IMR-90 (cell line): ENCODE data around the gene CEBPZ. TPM values are rescaled to one million over a fixed set of nuclear protein-coding genes. Genes with fewer than 3 reads are reported as not detected.

Experiments used
- ATAC-seq: fragments of 200-7000 bp; cut with Tn5 transposase; 2 replicates; pipeline ENCODE4 v1.9.1; 2020; ENCODE audit warnings: low read depth, mild to moderate bottlenecking, moderate library complexity
- BruUV-seq: library from RNA; stranded (reverse); fragments of 400-500 nt; replicated peaks from 2 replicates; lab custom pipeline; 2021; lab: Mats Ljungman, UMichigan
- CTCF ChIA-PET: fragments of 300-600 bp; formaldehyde crosslinking; extraction: SDS; loops from one replicate; lab custom pipeline; 2021; ENCODE audit warnings: antibody characterized with exemption; lab: Yijun Ruan, JAX
- POLR2A ChIA-PET: fragments of 300-600 bp; sonication (Branson Sonifier 250); formaldehyde crosslinking; loops from one replicate; lab custom pipeline; 2022; ENCODE audit warnings: antibody characterized with exemption; ENCODE audit not compliant: unreplicated experiment; lab: Charles Lee
- DNase-seq: peaks from one replicate; pipeline ENCODE4 v3.0.0; 2013
- H2AFZ ChIP-seq: replicated peaks from 2 replicates; pipeline ENCODE3; 2013; ENCODE audit warnings: low read length, mild to moderate bottlenecking; ENCODE audit not compliant: poor library complexity
- H2AK5ac ChIP-seq: 2 replicates; pipeline ENCODE4 v1.6.1; 2013; ENCODE audit warnings: low read depth, low read length, inconsistent platforms
- H2AK9ac ChIP-seq: replicated peaks from 2 replicates; pipeline ENCODE3; 2013; ENCODE audit warnings: mild to moderate bottlenecking, low read depth, low read length, moderate library complexity; ENCODE audit not compliant: poor library complexity
- H2BK120ac ChIP-seq: 2 replicates; pipeline ENCODE4 v1.6.1; 2013; ENCODE audit warnings: low read depth, low read length, inconsistent platforms
- H2BK15ac ChIP-seq: 3 replicates; pipeline ENCODE4 v1.6.1; 2013; ENCODE audit warnings: low read depth, low read length, inconsistent platforms
- H2BK20ac ChIP-seq: 2 replicates; pipeline ENCODE4 v1.6.1; 2013; ENCODE audit warnings: low read depth, mild to moderate bottlenecking, inconsistent platforms, low read length, moderate library complexity
- H2BK5ac ChIP-seq: 2 replicates; pipeline ENCODE4 v1.6.1; 2013; ENCODE audit warnings: mild to moderate bottlenecking, low read depth, low read length, inconsistent platforms; ENCODE audit not compliant: poor library complexity, severe bottlenecking
- H3K14ac ChIP-seq: replicated peaks from 2 replicates; pipeline ENCODE4 v1.6.1; 2013; ENCODE audit warnings: low read depth, low read length, inconsistent platforms
- H3K18ac ChIP-seq: 2 replicates; pipeline ENCODE4 v1.6.1; 2013; ENCODE audit warnings: low read depth, low read length, control low read depth
- H3K23ac ChIP-seq: 2 replicates; pipeline ENCODE4 v1.6.1; 2013; ENCODE audit warnings: low read depth, low read length, inconsistent platforms
- H3K27ac ChIP-seq: 2 replicates; pipeline ENCODE4 v1.5.1; 2013; ENCODE audit warnings: mild to moderate bottlenecking, control low read depth, low read length; ENCODE audit not compliant: insufficient read depth
- H3K27me3 ChIP-seq: 2 replicates; pipeline ENCODE4 v1.6.1; 2013; ENCODE audit warnings: low read length; ENCODE audit not compliant: control insufficient read depth, insufficient read depth
- H3K36me3 ChIP-seq: 2 replicates; pipeline ENCODE4 v1.6.1; 2013; ENCODE audit warnings: low read length, mixed read lengths; ENCODE audit not compliant: control insufficient read depth, insufficient read depth
- H3K4ac ChIP-seq: 2 replicates; pipeline ENCODE4 v1.6.1; 2013; ENCODE audit warnings: low read depth, low read length, inconsistent platforms
- H3K4me1 ChIP-seq: 2 replicates; pipeline ENCODE4 v1.6.1; 2013; ENCODE audit warnings: low read length, mixed read lengths; ENCODE audit not compliant: control insufficient read depth, insufficient read depth
- H3K4me2 ChIP-seq: 2 replicates; pipeline ENCODE4 v1.6.1; 2013; ENCODE audit warnings: low read depth, mild to moderate bottlenecking, control low read depth, low read length, moderate library complexity
- H3K4me3 ChIP-seq: 2 replicates; pipeline ENCODE4 v1.5.1; 2013; ENCODE audit warnings: low read depth, mild to moderate bottlenecking, control low read depth, low read length, moderate library complexity; ENCODE audit not compliant: insufficient read depth
- H3K56ac ChIP-seq: 2 replicates; pipeline ENCODE4 v1.6.1; 2013; ENCODE audit warnings: low read length, inconsistent platforms; ENCODE audit not compliant: insufficient read depth; ENCODE audit errors: extremely low read depth
- H3K79me1 ChIP-seq, 2 experiments: 2 replicates each; pipeline ENCODE4 v1.6.1; 2013; ENCODE audit warnings: low read length in 2 of 2, inconsistent platforms in 1 of 2, low read depth in 1 of 2
- H3K9ac ChIP-seq: 2 replicates; pipeline ENCODE4 v1.6.1; 2013; ENCODE audit warnings: low read depth, low read length, control low read depth
- H3K9me1 ChIP-seq: 2 replicates; pipeline ENCODE4 v1.6.1; 2013; ENCODE audit warnings: low read length, inconsistent platforms; ENCODE audit not compliant: insufficient read depth
- H3K9me3 ChIP-seq: 2 replicates; pipeline ENCODE4 v1.6.1; 2013; ENCODE audit warnings: low read length; ENCODE audit not compliant: control insufficient read depth, insufficient read depth
- H4K20me1 ChIP-seq: 2 replicates; pipeline ENCODE4 v1.6.1; 2013; ENCODE audit warnings: low read length, inconsistent platforms; ENCODE audit not compliant: insufficient read depth
- H4K5ac ChIP-seq: 2 replicates; pipeline ENCODE4 v1.6.1; 2013; ENCODE audit warnings: mild to moderate bottlenecking, low read depth, low read length, control low read depth
- H4K8ac ChIP-seq, 2 experiments: 2 replicates each; pipeline ENCODE4 v1.6.1; 2013; ENCODE audit warnings: low read depth in 2 of 2, low read length in 2 of 2, control low read depth in 1 of 2, inconsistent platforms in 1 of 2
- H4K91ac ChIP-seq: 2 replicates; pipeline ENCODE4 v1.6.1; 2013; ENCODE audit warnings: low read depth, low read length, inconsistent platforms; ENCODE audit not compliant: insufficient read depth
- BHLHE40 ChIP-seq: fragments of 150-350 bp; IDR thresholded peaks from 2 replicates; pipeline ENCODE4 v1.6.1; 2016; ENCODE audit warnings: mild to moderate bottlenecking, low read depth, low read length
- CEBPB ChIP-seq: IDR thresholded peaks from 2 replicates; pipeline ENCODE4 v1.6.1; 2012; ENCODE audit warnings: low read depth, low read length, improper control_type of control experiment
- CTCF ChIP-seq: conservative IDR thresholded peaks from 2 replicates; pipeline ENCODE4 v1.5.1; 2012; ENCODE audit warnings: mild to moderate bottlenecking, low read depth, low read length, improper control_type of control experiment
- FOS ChIP-seq: fragments of 150-350 bp; IDR thresholded peaks from 2 replicates; pipeline ENCODE4 v1.6.1; 2016; ENCODE audit warnings: low read depth, low read length
- MAFK ChIP-seq: IDR thresholded peaks from 2 replicates; pipeline ENCODE4 v1.6.1; 2012; ENCODE audit warnings: low read depth, low read length, improper control_type of control experiment
- NFE2L2 ChIP-seq: fragments of 150-350 bp; IDR thresholded peaks from 2 replicates; pipeline ENCODE4 v1.6.1; 2016; ENCODE audit warnings: low read depth, mild to moderate bottlenecking, low read length
- WGBS, 2 experiments: methylation state at CpG; one replicate each; pipeline versions ENCODE4 v1.1.5 to v1.1.7; 2013; ENCODE audit warnings: missing lambda C conversion rate in 2 of 2; ENCODE audit not compliant: insufficient read length in 1 of 2; ENCODE audit errors: extremely low coverage in 2 of 2; 5-methylcytosine and 5-hydroxymethylcytosine counted together
- dilution Hi-C: fragments of 300-500 bp; cut with HindIII; formaldehyde crosslinking; loops from one replicate; pipeline ENCODE4 v1.14.3; 2018; ENCODE audit warnings: low sequenced_read_pairs; ENCODE audit not compliant: unreplicated experiment
- in situ Hi-C: fragments of 300-500 bp; cut with MboI; formaldehyde crosslinking; loops from 3 replicates; pipeline ENCODE4 v1.14.3; 2019; ENCODE audit warnings: low sequenced_read_pairs, inconsistent platforms, mixed read lengths
- intact Hi-C: fragments of 100-400 bp; cut with micrococcal nuclease; formaldehyde crosslinking; loops from 2 replicates; pipeline ENCODE4 v1.10.0; 2022
- polyA plus RNA-seq, 3 experiments: library from polyadenylated mRNA; depleted of rRNA; stranded (reverse); fragments of >200 nt; gene quantifications; 2 replicates each; pipeline ENCODE4 v1.2.3, GENCODE V29; 2012; ENCODE audit warnings: low replicate concordance in 1 of 3
- total RNA-seq: library from RNA; depleted of rRNA; stranded (reverse); fragments of >200 nt; gene quantifications from 2 replicates; pipeline ENCODE4 v1.2.3, GENCODE V29; 2012

Gene CEBPZ
- total and polyA plus RNA-seq, 2 of the 4 experiments (the other 2 are of a cell fraction), result 9.4 to 33.3 TPM

GRCh38 chr2:37189452-37190153 is 41.8 kb downstream of the CEBPZ start:
- Histone ChIP-seq H2BK20ac (no peak overlapping the region), H3K27me3 (no peaks in the 10 kb centered on the region; the same call in none of the 2 replicates), H4K91ac (no peak overlapping the region), H2BK5ac (no peak overlapping the region), H3K56ac (no peak overlapping the region), H4K20me1 (no peaks in the 10 kb centered on the region), H4K8ac (peak overlapping the region; percentile 16; a peak in 1 of 4 replicates), H4K5ac (0 out of 2 replicates have a peak overlapping the region, but pooled peaks have one; percentile 2), H3K9me1 (peaks cover 3% of the 10 kb centered on the region; the same call in 1 of the 2 replicates), H3K36me3 (no peaks in the 10 kb centered on the region), H3K4me1 (peaks cover 2% of the 10 kb centered on the region), H2AK9ac (no peak overlapping the region), H2AFZ (peak overlapping the region; percentile 80), H3K23ac (no peak overlapping the region), H2AK5ac (no peak overlapping the region; the same call in 1 of the 2 replicates), H3K4me2 (no peak overlapping the region), H3K9ac (no peak overlapping the region), H3K18ac (no peak overlapping the region), H3K14ac (no peak overlapping the region), H3K79me1 (no peaks in the 10 kb centered on the region), H3K4ac (no peak overlapping the region), H3K27ac (no peak overlapping the region), H2BK120ac (no peak overlapping the region), H2BK15ac (no peak overlapping the region), H3K4me3 (no peak overlapping the region), H3K9me3 (no peaks in the 10 kb centered on the region)
- BruUV-seq, result no TSS peak
- WGBS, 2 experiments, result 80% methylated on average over 1 of the region's 6 CpGs; no CpG with 5 or more reads in 1 of the 2 experiments
- dilution Hi-C loops, result no loop called here
- 0 out of 2 replicates have a peak, but pooled peaks have one; percentile 14 for TF ChIP-seq CTCF
- TF ChIP-seq CEBPB, result peak; percentile 58
- TF ChIP-seq BHLHE40, result no peak
- TF ChIP-seq FOS, result peak; percentile 33; the same call in 1 of the 2 replicates
- no peak for TF ChIP-seq NFE2L2
- TF ChIP-seq MAFK, result no peak
- DNase-seq, result peak; percentile 90
- ChIA-PET POLR2A (no interaction called here), CTCF (interaction anchor here (0.6 kb wide), 2 partner anchors 21 to 47 kb away, joined by 3 read pairs; no protein-coding TSS in a partner anchor)
- intact Hi-C loops, result no loop called here
- in situ Hi-C loops, result no loop called here
- ATAC-seq, result peak; percentile 100
